Loucy (cell line): ENCODE results near the gene AMZ1.

Experiments
- H2AFZ ChIP-seq: fragments of 200-600 bp; sonication (generic); 2 replicates; pipeline ENCODE4 v1.6.0; 2016; ENCODE audit warnings: antibody characterized with exemption, mild to moderate bottlenecking, low read length, moderate library complexity
- H3F3A ChIP-seq: fragments of 200-600 bp; 2 replicates; pipeline ENCODE4 v1.6.0; 2016; ENCODE audit warnings: antibody characterized with exemption, low read depth, mild to moderate bottlenecking
- H3K27me3 ChIP-seq: fragments of 200-600 bp; sonication (generic); 2 replicates; pipeline ENCODE4 v1.6.1; 2014; ENCODE audit warnings: low read length, mild to moderate bottlenecking; ENCODE audit not compliant: insufficient read depth, poor library complexity, severe bottlenecking
- H3K36me3 ChIP-seq: fragments of 200-600 bp; sonication (generic); 2 replicates; pipeline ENCODE4 v1.6.1; 2016; ENCODE audit warnings: low read length; ENCODE audit not compliant: insufficient read depth
- H3K4me1 ChIP-seq: fragments of 200-600 bp; sonication (generic); 2 replicates; pipeline ENCODE4 v1.5.1; 2014; ENCODE audit warnings: low read length, mild to moderate bottlenecking; ENCODE audit not compliant: insufficient read depth, poor library complexity, severe bottlenecking
- H3K4me2 ChIP-seq: fragments of 200-600 bp; sonication (generic); 2 replicates; pipeline ENCODE4 v1.6.0; 2014; ENCODE audit warnings: antibody characterized with exemption, low read length, low read depth, mild to moderate bottlenecking; ENCODE audit not compliant: poor library complexity, severe bottlenecking
- H3K4me3 ChIP-seq: fragments of 200-600 bp; sonication (generic); 2 replicates; pipeline ENCODE4 v1.5.1; 2014; ENCODE audit warnings: low read length, mild to moderate bottlenecking, mixed read lengths; ENCODE audit not compliant: poor library complexity, severe bottlenecking
- H3K79me2 ChIP-seq: fragments of 200-600 bp; sonication (generic); 2 replicates; pipeline ENCODE4 v1.6.1; 2014; ENCODE audit warnings: low read length; ENCODE audit not compliant: insufficient read depth
- H3K9ac ChIP-seq: fragments of 200-600 bp; sonication (generic); 2 replicates; pipeline ENCODE4 v1.6.0; 2014; ENCODE audit warnings: mild to moderate bottlenecking, low read depth, low read length, moderate library complexity; ENCODE audit not compliant: poor library complexity, severe bottlenecking
- H3K9me2 ChIP-seq: fragments of 200-600 bp; sonication (generic); replicated peaks from 2 replicates; pipeline ENCODE4 v1.6.1; 2016; ENCODE audit warnings: low read depth, low read length, mixed read lengths
- H3K9me3 ChIP-seq: fragments of 200-600 bp; sonication (generic); 2 replicates; pipeline ENCODE4 v1.6.1; 2014; ENCODE audit warnings: mild to moderate bottlenecking, antibody characterized with exemption, low read length, low read depth; ENCODE audit not compliant: insufficient read depth
- H4K20me1 ChIP-seq: fragments of 200-600 bp; sonication (generic); 2 replicates; pipeline ENCODE4 v1.6.0; 2014; ENCODE audit warnings: antibody characterized with exemption, low read length, mild to moderate bottlenecking; ENCODE audit not compliant: insufficient read depth, poor library complexity, severe bottlenecking
- CTCF ChIP-seq: fragments of 200-600 bp; sonication (generic); conservative IDR thresholded peaks from 2 replicates; pipeline ENCODE4 v1.5.1; 2014; ENCODE audit warnings: mild to moderate bottlenecking, antibody characterized with exemption, low read length
- EZH2phosphoT487 ChIP-seq: fragments of 200-600 bp; IDR thresholded peaks from 2 replicates; pipeline ENCODE4 v1.6.1; 2018; ENCODE audit warnings: antibody characterized with exemption, mild to moderate bottlenecking, moderate library complexity, borderline replicate concordance

The AMZ1 gene

DNA sequence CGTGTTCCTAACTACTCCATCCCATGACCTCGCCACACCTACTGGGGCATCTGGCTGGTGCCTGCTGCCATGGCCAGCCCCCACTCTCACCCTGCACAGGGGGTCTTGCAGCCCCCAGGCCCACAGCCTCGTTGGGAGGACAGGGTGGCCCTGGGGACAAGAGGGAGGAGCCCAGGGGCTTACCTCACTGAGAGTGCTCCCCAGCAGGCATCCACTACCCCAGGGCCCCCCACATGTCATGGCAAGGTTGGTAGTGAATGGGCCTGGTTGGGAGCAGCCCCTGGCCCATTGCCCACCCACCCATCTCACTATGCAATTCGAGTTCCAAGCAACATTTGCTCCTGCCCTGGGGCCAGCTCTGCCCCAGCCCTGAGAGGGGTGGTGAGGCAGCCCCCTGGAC is 24.0 kb upstream of the AMZ1 start:
- Histone ChIP-seq H3K79me2 (no peaks in the 10 kb centered on the region), H3K27me3 (no peaks in the 10 kb centered on the region), H3K36me3 (no peaks in the 10 kb centered on the region; the same call in 1 of the 2 replicates), H3K9me3 (no peaks in the 10 kb centered on the region), H3F3A (no peaks in the 10 kb centered on the region), H4K20me1 (no peaks in the 10 kb centered on the region), H2AFZ (no peak overlapping the region), H3K4me1 (peaks cover 4% of the 10 kb centered on the region), H3K4me3 (no peak overlapping the region), H3K9me2 (no peaks in the 10 kb centered on the region), H3K9ac (no peak overlapping the region), H3K4me2 (no peak overlapping the region)
- no peak for TF ChIP-seq EZH2phosphoT487
- TF ChIP-seq CTCF: no peak

DNA sequence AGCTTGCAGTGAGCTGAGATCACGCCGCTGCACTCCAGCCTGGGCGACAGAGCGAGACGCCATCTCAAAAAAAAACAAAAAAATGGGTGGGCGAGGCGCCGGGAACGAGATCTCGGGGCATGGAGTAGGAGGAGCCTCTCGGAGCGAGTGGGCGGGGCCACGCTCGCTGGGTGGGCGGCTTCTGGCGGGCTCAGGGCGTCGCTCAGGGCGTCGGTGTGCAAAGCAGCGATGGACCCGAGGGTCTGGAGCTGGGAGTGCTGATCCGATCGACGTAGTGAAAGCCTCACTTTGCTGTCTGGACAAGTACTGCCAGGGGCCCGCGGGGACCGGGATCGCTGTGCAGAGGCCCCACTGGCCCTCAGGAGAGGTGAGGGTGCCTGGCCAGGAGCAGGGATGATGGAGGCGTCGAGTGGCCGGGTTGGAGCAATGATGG is 22.6 kb upstream of the AMZ1 start:
- H3K36me3 ChIP-seq: no peaks in the 10 kb centered on the region; the same call in 1 of the 2 replicates
- no peaks in the 10 kb centered on the region for H4K20me1 ChIP-seq
- H3K9me2 ChIP-seq: no peaks in the 10 kb centered on the region
- H2AFZ ChIP-seq: no peak overlapping the region
- no peak for TF ChIP-seq CTCF
- TF ChIP-seq EZH2phosphoT487: no peak
- no peak overlapping the region for H3K4me3 ChIP-seq
- H3K27me3 ChIP-seq: no peaks in the 10 kb centered on the region
- H3K9me3 ChIP-seq: no peaks in the 10 kb centered on the region
- no peaks in the 10 kb centered on the region for H3F3A ChIP-seq
- H3K4me1 ChIP-seq: peaks cover 4% of the 10 kb centered on the region
- no peak overlapping the region for H3K9ac ChIP-seq
- no peaks in the 10 kb centered on the region for H3K79me2 ChIP-seq
- no peak overlapping the region for H3K4me2 ChIP-seq

GRCh38 chr7:2666155-2666554 is 21.8 kb upstream of the AMZ1 start:
- Histone ChIP-seq H3K27me3 (no peaks in the 10 kb centered on the region), H3K4me2 (no peak overlapping the region), H3F3A (no peaks in the 10 kb centered on the region), H3K9me2 (no peaks in the 10 kb centered on the region), H4K20me1 (no peaks in the 10 kb centered on the region), H3K9me3 (no peaks in the 10 kb centered on the region), H3K4me3 (no peak overlapping the region), H3K79me2 (no peaks in the 10 kb centered on the region), H2AFZ (no peak overlapping the region), H3K36me3 (no peaks in the 10 kb centered on the region; the same call in 1 of the 2 replicates), H3K4me1 (peaks cover 6% of the 10 kb centered on the region), H3K9ac (no peak overlapping the region)
- TF ChIP-seq EZH2phosphoT487 (no peak), CTCF (no peak)
